Fibroblast of the aortic adventitia (primary cell): ENCODE data around the gene CCDC80. TPM values are rescaled to one million over a fixed set of nuclear protein-coding genes. Genes with fewer than 3 reads are reported as not detected.
"Not testable (repeated sequence)": the region's sequence is repeated elsewhere in the genome, so short reads cannot be mapped to it uniquely, and the experiment has no call there.

ENCODE experiments used
- DNase-seq: peaks from one replicate; pipeline ENCODE4 v3.0.0-alpha.2; 2010; ENCODE audit warnings: low read depth
- H3K4me3 ChIP-seq: 2 replicates; pipeline ENCODE4 v1.5.1; 2011; ENCODE audit warnings: low read depth, mild to moderate bottlenecking, control low read depth, low read length, moderate library complexity
- CTCF ChIP-seq: IDR thresholded peaks from 2 replicates; pipeline ENCODE4 v1.5.1; 2011; ENCODE audit warnings: mild to moderate bottlenecking, low read length, control low read depth, inconsistent platforms; ENCODE audit not compliant: insufficient read depth
- total RNA-seq: library from RNA; depleted of rRNA; stranded (reverse); fragments of >200 nt; gene quantifications from 2 replicates; pipeline ENCODE4 v1.2.3, GENCODE V29; 2012; ENCODE audit warnings: low replicate concordance

CCDC80 gene
- total RNA-seq, 1 donor, result 614 TPM

GRCh38 chr3:112568642-112569041 lies 72.3 kb downstream of the CCDC80 start:
- H3K4me3 ChIP-seq, result no peak overlapping the region
- no peak for DNase-seq
- TF ChIP-seq CTCF, result no peak

- TF ChIP-seq CTCF, result no peak
- DNase-seq, result no peak
- H3K4me3 ChIP-seq, result no peak overlapping the region
Measured at GRCh38 chr3:112564940-112565305, 76.0 kb downstream of the CCDC80 start.

GRCh38 chr3:112564247-112564939 lies 76.5 kb downstream of the CCDC80 start:
- DNase-seq, H3K4me3 ChIP-seq: not testable (repeated sequence)

GRCh38 chr3:112561734-112562529 lies 79.0 kb downstream of the CCDC80 start, which contains the start of the genes ATG3 and SLC35A5:
ATG3 (minus strand) TSS chr3:112561962; CDS start chr3:112561528, 434 bp downstream.
SLC35A5 (plus strand) TSS chr3:112562045; CDS start chr3:112563404, 1,359 bp downstream.
- no peak for TF ChIP-seq CTCF
- peak within 1 kb of the TSS; percentile 99 for H3K4me3 ChIP-seq
- DNase-seq, result peak; percentile 98

- TF ChIP-seq CTCF, result no peak
- peak overlapping the region; percentile 99 for H3K4me3 ChIP-seq
- no peak for DNase-seq
Measured at GRCh38 chr3:112561484-112561733, 79.5 kb downstream of the CCDC80 start.

GRCh38 chr3:112560721-112561483 lies 80.0 kb downstream of the CCDC80 start:
- no peak for TF ChIP-seq CTCF
- peak; percentile 85 for DNase-seq
- peak overlapping the region; percentile 99 for H3K4me3 ChIP-seq

- TF ChIP-seq CTCF, result no peak
- peak; percentile 28 for DNase-seq
- H3K4me3 ChIP-seq, result peak overlapping the region; percentile 99
Measured at GRCh38 chr3:112560307-112560706, 80.6 kb downstream of the CCDC80 start.
